ENCODE results near the gene TTC1.

GRCh38 chr5:160060001-160060400 lies 51.1 kb downstream of the TTC1 start:
- TF ChIP-seq CTCF (conservative IDR thresholded peaks at IDR 0.05; ENCODE audit: low read length) (no peak), EZH2phosphoT487 (IDR thresholded peaks at IDR 0.05; ENCODE audit: borderline replicate concordance, low read depth, low read length) (no peak)

All from OCI-LY7 (cell line).